HEK293 (cell line): ENCODE measurements around the gene RHBDF2.

ENCODE experiments used
- CTCF ChIA-PET: fragments of 350-600 bp; formaldehyde crosslinking; extraction: SDS; loops from one replicate; lab custom pipeline; 2021; ENCODE audit warnings: antibody characterized with exemption; lab: Yijun Ruan, JAX
- POLR2A ChIA-PET: fragments of 300-600 bp; formaldehyde crosslinking; extraction: SDS; loops from one replicate; lab custom pipeline; 2020; ENCODE audit warnings: antibody characterized with exemption, inconsistent platforms; lab: Yijun Ruan, JAX
- H3K27ac ChIP-seq: fragments of 200-500 bp; sonication (Bioruptor generic); 2 replicates; pipeline ENCODE4 v1.5.1; 2014; ENCODE audit warnings: low read depth, low read length, control low read depth, inconsistent platforms; ENCODE audit errors: extremely low read depth
- H3K36me3 ChIP-seq, 2 experiments: fragments of 200-500 bp in 1 of 2; sonication (Bioruptor generic) in 1 of 2; 1 replicate in 1 of 2; 2 replicates in 1 of 2; pipeline ENCODE4 v1.5.1; 2014 to 2017; ENCODE audit warnings: inconsistent platforms in 2 of 2, low read length in 2 of 2; ENCODE audit not compliant: control insufficient read depth in 2 of 2, insufficient read depth in 1 of 2
- H3K4me1 ChIP-seq: fragments of 200-500 bp; sonication (Bioruptor generic); 2 replicates; pipeline ENCODE4 v1.5.1; 2014; ENCODE audit warnings: mild to moderate bottlenecking, low read length, inconsistent platforms; ENCODE audit not compliant: control insufficient read depth, insufficient read depth
- H3K4me3 ChIP-seq: 2 replicates; pipeline ENCODE4 v1.5.1; 2011; ENCODE audit warnings: low read depth, mild to moderate bottlenecking, control low read depth, low read length, moderate library complexity
- H3K9me3 ChIP-seq: fragments of 200-500 bp; sonication (Bioruptor generic); 2 replicates; pipeline ENCODE4 v1.5.1; 2014; ENCODE audit warnings: low read depth, low read length, inconsistent platforms; ENCODE audit not compliant: control insufficient read depth, insufficient read depth
- EGR2 ChIP-seq: fragments of 450-650 bp; formaldehyde crosslinking; IDR thresholded peaks from 2 replicates; pipeline ENCODE4 v1.5.1; 2016; ENCODE audit warnings: low read depth, missing biosample characterization, missing genetic modification characterization
- OSR2 ChIP-seq: fragments of 450-650 bp; formaldehyde crosslinking; IDR thresholded peaks from 2 replicates; pipeline ENCODE4 v1.5.1; 2016; ENCODE audit warnings: missing biosample characterization, missing genetic modification characterization
- ZBTB20 ChIP-seq: fragments of 450-650 bp; formaldehyde crosslinking; IDR thresholded peaks from 2 replicates; pipeline ENCODE4 v1.5.1; 2016; ENCODE audit warnings: missing biosample characterization, missing genetic modification characterization
- ZBTB49 ChIP-seq: fragments of 450-650 bp; formaldehyde crosslinking; IDR thresholded peaks from 2 replicates; pipeline ENCODE4 v1.5.1; 2016; ENCODE audit warnings: missing biosample characterization, missing genetic modification characterization, low read depth
- ZBTB8A ChIP-seq: fragments of 450-650 bp; formaldehyde crosslinking; IDR thresholded peaks from 2 replicates; pipeline ENCODE4 v1.5.1; 2016; ENCODE audit warnings: missing biosample characterization, missing genetic modification characterization
- ZFP41 ChIP-seq: fragments of 450-650 bp; formaldehyde crosslinking; IDR thresholded peaks from 2 replicates; pipeline ENCODE4 v1.5.1; 2016; ENCODE audit warnings: missing biosample characterization, missing genetic modification characterization, borderline replicate concordance
- ZIC2 ChIP-seq: fragments of 450-650 bp; formaldehyde crosslinking; IDR thresholded peaks from 2 replicates; pipeline ENCODE4 v1.5.1; 2016; ENCODE audit warnings: missing biosample characterization, missing genetic modification characterization
- ZNF146 ChIP-seq: fragments of 450-650 bp; formaldehyde crosslinking; IDR thresholded peaks from 2 replicates; pipeline ENCODE4 v1.5.1; 2016; ENCODE audit warnings: missing biosample characterization, missing genetic modification characterization
- ZNF223 ChIP-seq: fragments of 450-650 bp; formaldehyde crosslinking; IDR thresholded peaks from 2 replicates; pipeline ENCODE4 v1.5.1; 2016; ENCODE audit warnings: missing biosample characterization, missing genetic modification characterization
- ZNF23 ChIP-seq: fragments of 450-650 bp; formaldehyde crosslinking; IDR thresholded peaks from 2 replicates; pipeline ENCODE4 v1.5.1; 2016; ENCODE audit warnings: missing biosample characterization, missing genetic modification characterization, borderline replicate concordance
- ZNF280D ChIP-seq: fragments of 450-650 bp; formaldehyde crosslinking; IDR thresholded peaks from 2 replicates; pipeline ENCODE4 v1.5.1; 2016; ENCODE audit warnings: missing biosample characterization, missing genetic modification characterization
- ZNF391 ChIP-seq: fragments of 450-650 bp; formaldehyde crosslinking; IDR thresholded peaks from 2 replicates; pipeline ENCODE4 v1.5.1; 2016; ENCODE audit warnings: low read depth, missing biosample characterization, missing genetic modification characterization, borderline replicate concordance
- ZNF449 ChIP-seq: fragments of 450-650 bp; formaldehyde crosslinking; IDR thresholded peaks from 2 replicates; pipeline ENCODE4 v1.5.1; 2017; ENCODE audit warnings: missing biosample characterization, mild to moderate bottlenecking, missing genetic modification characterization, moderate library complexity
- ZNF580 ChIP-seq: fragments of 450-650 bp; formaldehyde crosslinking; IDR thresholded peaks from 2 replicates; pipeline ENCODE4 v1.5.1; 2016; ENCODE audit warnings: missing biosample characterization, missing genetic modification characterization
- ZSCAN18 ChIP-seq: fragments of 450-650 bp; formaldehyde crosslinking; IDR thresholded peaks from 2 replicates; pipeline ENCODE4 v1.5.1; 2016; ENCODE audit warnings: missing biosample characterization, missing genetic modification characterization
- ZSCAN4 ChIP-seq: fragments of 450-650 bp; formaldehyde crosslinking; IDR thresholded peaks from 2 replicates; pipeline ENCODE4 v1.5.1; 2017; ENCODE audit warnings: missing biosample characterization, missing genetic modification characterization

The RHBDF2 gene

GRCh38 chr17:76546556-76547182, 45.4 kb upstream of the RHBDF2 start:
- Histone ChIP-seq H3K4me3 (no peak overlapping the region), H3K9me3 (no peaks in the 10 kb centered on the region), H3K27ac (no peak overlapping the region), H3K4me1 (peaks cover 21% of the 10 kb centered on the region), H3K36me3 (peaks cover 0 to 9% of the 10 kb centered on the region in 2 experiments; a peak in 2 of 3 replicates)
- ChIA-PET CTCF (interaction anchor here (0.6 to 4.5 kb wide), 41 partner anchors 10 to 532 kb away, joined by 3 to 87 read pairs (median 4); partner anchors contain the start of gene AANAT), POLR2A (interaction anchor here (0.9 to 2.7 kb wide), 3 partner anchors 11 to 15 kb away, joined by 3 to 15 read pairs (median 4); no protein-coding TSS in a partner anchor)
- TF ChIP-seq ZNF23 (tag by site-specific recombination) (no peak), OSR2 (peak; percentile 13; the same call in 1 of the 2 replicates), ZNF449 (tag by site-specific recombination) (peak; percentile 78), ZSCAN4 (0 out of 2 replicates have a peak, but pooled peaks have one; percentile 4), ZBTB20 (peak; percentile 16; the same call in 1 of the 2 replicates)

- Histone ChIP-seq H3K4me3 (no peak overlapping the region), H3K27ac (no peak overlapping the region), H3K36me3 (peaks cover 0 to 9% of the 10 kb centered on the region in 2 experiments; a peak in 2 of 3 replicates), H3K4me1 (peaks cover 18% of the 10 kb centered on the region), H3K9me3 (no peaks in the 10 kb centered on the region)
- CTCF ChIA-PET = interaction anchor here (0.5 to 4.5 kb wide), 28 partner anchors 10 to 264 kb away, joined by 3 to 87 read pairs (median 6); partner anchors contain the start of gene AANAT
- POLR2A ChIA-PET = interaction anchor here (0.9 to 2.7 kb wide), 3 partner anchors 11 to 16 kb away, joined by 3 to 15 read pairs (median 4); no protein-coding TSS in a partner anchor
- TF ChIP-seq ZNF391 (tag by site-specific recombination) = no peak
- no peak for TF ChIP-seq EGR2 (tag by site-specific recombination)
- 0 out of 2 replicates have a peak, but pooled peaks have one; percentile 35 for TF ChIP-seq ZBTB8A (tag by site-specific recombination)
- no peak for TF ChIP-seq ZFP41 (tag by site-specific recombination)
- no peak for TF ChIP-seq ZBTB49 (tag by site-specific recombination)
- no peak for TF ChIP-seq ZSCAN18 (tag by site-specific recombination)
- no peak for TF ChIP-seq ZNF580
- no peak for TF ChIP-seq ZNF146 (tag by site-specific recombination)
- TF ChIP-seq ZNF223 = no peak
- peak; percentile 82 for TF ChIP-seq ZIC2 (tag by site-specific recombination)
- no peak for TF ChIP-seq ZNF280D (tag by site-specific recombination)
These were observed 44.8 kb upstream of the RHBDF2 start for GRCh38 chr17:76545918-76546555.
